ENCODE measurements around the gene TADA2A.
A peak's percentile ranks its signal among the peaks of the same experiment; 100 is the strongest.

DNA sequence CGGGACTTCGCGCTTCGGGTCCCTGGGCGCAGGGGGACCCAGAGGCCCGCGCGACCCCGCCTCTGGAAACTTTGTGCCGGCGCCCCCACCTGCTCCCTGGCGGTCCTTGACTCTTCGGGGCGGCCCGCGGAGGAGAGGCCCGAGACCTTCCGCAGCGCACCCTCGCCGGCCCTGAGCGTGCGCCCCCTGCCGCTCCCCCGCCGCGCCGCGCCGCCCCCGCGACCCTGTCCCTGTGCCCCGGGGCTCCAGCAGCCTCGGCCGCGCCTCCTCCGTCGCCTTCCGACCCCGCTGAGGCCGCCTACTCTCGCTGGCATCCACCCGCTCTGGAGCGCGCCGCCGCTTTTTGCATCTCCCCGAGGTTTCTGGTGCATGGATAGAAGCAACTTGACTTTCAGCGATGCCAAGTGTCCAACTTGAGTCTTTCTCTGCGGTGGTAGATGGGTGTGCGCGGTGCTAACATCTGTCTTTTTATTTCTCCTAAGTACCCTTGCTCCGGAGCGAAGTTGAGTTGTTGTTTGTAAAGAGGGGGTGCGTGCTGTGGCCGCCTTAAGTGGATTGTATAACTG lies 83.4 kb downstream of the TADA2A start:
- TF ChIP-seq, protein P1, sequence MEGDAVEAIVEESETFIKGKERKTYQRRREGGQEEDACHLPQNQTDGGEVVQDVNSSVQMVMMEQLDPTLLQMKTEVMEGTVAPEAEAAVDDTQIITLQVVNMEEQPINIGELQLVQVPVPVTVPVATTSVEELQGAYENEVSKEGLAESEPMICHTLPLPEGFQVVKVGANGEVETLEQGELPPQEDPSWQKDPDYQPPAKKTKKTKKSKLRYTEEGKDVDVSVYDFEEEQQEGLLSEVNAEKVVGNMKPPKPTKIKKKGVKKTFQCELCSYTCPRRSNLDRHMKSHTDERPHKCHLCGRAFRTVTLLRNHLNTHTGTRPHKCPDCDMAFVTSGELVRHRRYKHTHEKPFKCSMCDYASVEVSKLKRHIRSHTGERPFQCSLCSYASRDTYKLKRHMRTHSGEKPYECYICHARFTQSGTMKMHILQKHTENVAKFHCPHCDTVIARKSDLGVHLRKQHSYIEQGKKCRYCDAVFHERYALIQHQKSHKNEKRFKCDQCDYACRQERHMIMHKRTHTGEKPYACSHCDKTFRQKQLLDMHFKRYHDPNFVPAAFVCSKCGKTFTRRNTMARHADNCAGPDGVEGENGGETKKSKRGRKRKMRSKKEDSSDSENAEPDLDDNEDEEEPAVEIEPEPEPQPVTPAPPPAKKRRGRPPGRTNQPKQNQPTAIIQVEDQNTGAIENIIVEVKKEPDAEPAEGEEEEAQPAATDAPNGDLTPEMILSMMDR (conservative IDR thresholded peaks at IDR 0.05; ENCODE audit: low read length): peak; percentile 44
- no peak for TF ChIP-seq EZH2phosphoT487 (IDR thresholded peaks at IDR 0.05; ENCODE audit: borderline replicate concordance)

Measured in Loucy (cell line).